Keratinocyte (primary cell): ENCODE measurements around the gene SS18L1.

Source experiments
- EZH2 ChIP-seq: IDR thresholded peaks from one replicate; pipeline ENCODE4 v1.6.1; 2012; ENCODE audit warnings: inconsistent platforms, mild to moderate bottlenecking, low read length, moderate library complexity
- TF ChIP-seq, protein P1 (sequence below), 3 experiments: IDR thresholded peaks in 1 of 3; conservative IDR thresholded peaks in 1 of 3; optimal IDR thresholded peaks in 1 of 3; 2 replicates in 2 of 3; 3 replicates in 1 of 3; pipeline versions ENCODE3 to v1.5.1; 2011; ENCODE audit warnings: low read length in 3 of 3, mild to moderate bottlenecking in 3 of 3, moderate library complexity in 2 of 3, control low read depth in 1 of 3, inconsistent platforms in 1 of 3; ENCODE audit not compliant: insufficient read depth in 2 of 3; ENCODE audit errors: extremely low read depth in 1 of 3

DNA sequence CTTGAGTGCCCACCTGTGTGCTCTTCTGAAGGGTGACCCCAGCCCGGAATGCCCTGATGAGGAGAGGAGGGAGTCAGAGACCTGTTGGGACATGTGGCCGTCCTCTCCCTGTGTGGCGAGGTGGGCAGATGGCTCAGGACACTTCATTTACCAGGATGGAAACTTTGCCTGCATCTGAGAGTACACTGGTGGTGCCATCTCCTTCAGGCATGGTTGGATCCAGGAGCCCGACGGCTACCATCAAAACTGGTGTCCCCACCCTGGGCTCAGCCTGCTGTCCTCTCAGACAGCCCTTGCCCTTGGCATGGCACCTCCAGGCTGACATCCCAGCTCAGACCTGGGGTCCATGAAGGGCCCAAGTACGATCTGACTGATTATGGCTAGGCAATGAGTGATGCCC is 87.7 kb downstream of the SS18L1 start:
- TF ChIP-seq, protein P1, sequence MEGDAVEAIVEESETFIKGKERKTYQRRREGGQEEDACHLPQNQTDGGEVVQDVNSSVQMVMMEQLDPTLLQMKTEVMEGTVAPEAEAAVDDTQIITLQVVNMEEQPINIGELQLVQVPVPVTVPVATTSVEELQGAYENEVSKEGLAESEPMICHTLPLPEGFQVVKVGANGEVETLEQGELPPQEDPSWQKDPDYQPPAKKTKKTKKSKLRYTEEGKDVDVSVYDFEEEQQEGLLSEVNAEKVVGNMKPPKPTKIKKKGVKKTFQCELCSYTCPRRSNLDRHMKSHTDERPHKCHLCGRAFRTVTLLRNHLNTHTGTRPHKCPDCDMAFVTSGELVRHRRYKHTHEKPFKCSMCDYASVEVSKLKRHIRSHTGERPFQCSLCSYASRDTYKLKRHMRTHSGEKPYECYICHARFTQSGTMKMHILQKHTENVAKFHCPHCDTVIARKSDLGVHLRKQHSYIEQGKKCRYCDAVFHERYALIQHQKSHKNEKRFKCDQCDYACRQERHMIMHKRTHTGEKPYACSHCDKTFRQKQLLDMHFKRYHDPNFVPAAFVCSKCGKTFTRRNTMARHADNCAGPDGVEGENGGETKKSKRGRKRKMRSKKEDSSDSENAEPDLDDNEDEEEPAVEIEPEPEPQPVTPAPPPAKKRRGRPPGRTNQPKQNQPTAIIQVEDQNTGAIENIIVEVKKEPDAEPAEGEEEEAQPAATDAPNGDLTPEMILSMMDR (optimal IDR thresholded peaks at IDR 0.05 in 1 of 3, IDR thresholded peaks at IDR 0.05 in 1 of 3, conservative IDR thresholded peaks at IDR 0.05 in 1 of 3; ENCODE audit: extremely low read depth in 1 of 3, insufficient read depth in 2 of 3, low read length in 3 of 3) = no peak
- no peak for TF ChIP-seq EZH2
